Measurements from ENCODE around the gene LYPLAL1. TPM values are rescaled to one million over a fixed set of nuclear protein-coding genes. Genes with fewer than 3 reads are reported as not detected.

The LYPLAL1 gene
- polyA plus RNA-seq: 11.2 to 41.1 TPM (median 26.0 TPM) in 3 replicates
- 15.9 TPM for polyA plus RNA-seq (2011; ENCODE audit: low read depth)
- 17.7 and 42.4 TPM in 2 replicates for polyA plus RNA-seq (2011; cell fraction: cytosol; rRNA removed)
- polyA plus RNA-seq (2011; cell fraction: nucleus; rRNA removed): 23.0 and 35.8 TPM in 2 replicates
- 18.4 and 29.2 TPM in 2 replicates for polyA plus RNA-seq (2012; ENCODE audit: low replicate concordance)
- polyA minus RNA-seq: 1.8 to 11.7 TPM (median 9.4 TPM) in 3 replicates
- 9.4 TPM for polyA minus RNA-seq (2011; cell fraction: cytosol; rRNA and poly(A)+ RNA removed)
- polyA minus RNA-seq (2011; cell fraction: nucleus; rRNA and poly(A)+ RNA removed): 15.8 and 29.2 TPM in 2 replicates

- no peaks in the 10 kb centered on the region for H3K27me3 ChIP-seq (ENCODE audit: control insufficient read depth, extremely low read depth, insufficient read depth, low read length)
- peak; percentile 73 for FAIRE-seq
- no peak for DNase-seq (ENCODE audit: low read depth, low spot score)
Measured at GRCh38 chr1:219173758-219174459, at the start of gene LYPLAL1. Gene LYPLAL1 (plus strand): TSS chr1:219173878. CDS start chr1:219173891, 13 bp downstream.

DNA sequence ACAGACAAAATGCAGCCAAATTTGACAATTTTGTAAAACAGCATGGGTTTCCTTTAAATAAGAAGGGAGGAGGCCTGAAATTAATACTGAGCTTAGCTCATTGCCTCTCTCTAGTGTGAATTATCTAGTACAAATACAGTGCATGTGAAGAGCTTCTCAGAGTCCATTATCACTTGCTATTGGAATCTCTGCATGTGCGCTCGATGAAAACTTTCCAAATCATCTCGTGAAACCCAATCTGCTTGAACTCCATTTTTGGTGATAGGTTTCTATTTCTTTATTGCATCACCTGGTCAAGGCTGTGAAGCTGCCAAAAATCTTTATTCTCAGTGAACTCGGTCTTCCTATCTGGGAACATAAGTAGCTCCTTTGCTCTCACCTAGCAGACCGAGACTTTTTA lies 49.5 kb upstream of the LYPLAL1 start:
- Histone ChIP-seq H3K27me3 (ENCODE audit: control insufficient read depth, extremely low read depth, insufficient read depth, low read length) (no peaks in the 10 kb centered on the region), H2AFZ (ENCODE audit: control insufficient read depth, low read length) (no peak overlapping the region), H3K79me2 (ENCODE audit: control insufficient read depth, insufficient read depth, low read length) (no peaks in the 10 kb centered on the region), H4K20me1 (ENCODE audit: control insufficient read depth, extremely low read depth, insufficient read depth, low read length) (no peaks in the 10 kb centered on the region), H3K36me3 (ENCODE audit: control insufficient read depth in 2 of 2, extremely low read depth in 1 of 2, insufficient read depth in 2 of 2, low read length in 2 of 2) (no peaks in the 10 kb centered on the region), H3K4me2 (ENCODE audit: control insufficient read depth, extremely low read depth, insufficient read depth, low read depth, low read length) (no peak overlapping the region), H3K9ac (ENCODE audit: control insufficient read depth, extremely low read depth, insufficient read depth, low read length) (no peak overlapping the region), H3K9me3 (ENCODE audit: control insufficient read depth, low read depth, low read length) (no peaks in the 10 kb centered on the region), H3K4me1 (ENCODE audit: control insufficient read depth, extremely low read depth, insufficient read depth, low read length) (no peaks in the 10 kb centered on the region), H3K4me3 (ENCODE audit: control insufficient read depth in 2 of 3, extremely low read depth in 1 of 3, insufficient read depth in 2 of 3, low read depth in 1 of 3, low read length in 3 of 3) (no peak overlapping the region), H3K27ac (ENCODE audit: control insufficient read depth, insufficient read depth, low read length) (no peak overlapping the region), H3K9me1 (ENCODE audit: control insufficient read depth, extremely low read depth, insufficient read depth, low read length) (no peaks in the 10 kb centered on the region)
- TF ChIP-seq EZH2 (IDR thresholded peaks at IDR 0.05; ENCODE audit: low read length): no peak
- no peak for TF ChIP-seq CTCF (optimal IDR thresholded peaks at IDR 0.05 in 1 of 3, IDR thresholded peaks at IDR 0.05 in 1 of 3, conservative IDR thresholded peaks at IDR 0.05 in 1 of 3; ENCODE audit: extremely low read depth in 1 of 3, insufficient read depth in 2 of 3, low read length in 3 of 3)
- dilution Hi-C loops (cut with MboI; ENCODE audit: extremely low pct_ligation_motif_present, low sequenced_read_pairs): no loop called here
- DNase-seq (ENCODE audit: low read depth, low spot score) (no peak), FAIRE-seq (no peak)

More at GRCh38 chr1:219173758-219174459, at the start of gene LYPLAL1:
- Histone ChIP-seq H4K20me1 (ENCODE audit: control insufficient read depth, extremely low read depth, insufficient read depth, low read length) (no peaks in the 10 kb centered on the region), H3K36me3 (ENCODE audit: control insufficient read depth in 2 of 2, extremely low read depth in 1 of 2, insufficient read depth in 2 of 2, low read length in 2 of 2) (peaks cover 0 to 4% of the 10 kb centered on the region in 2 experiments), H3K4me3 (ENCODE audit: control insufficient read depth in 2 of 3, extremely low read depth in 1 of 3, insufficient read depth in 2 of 3, low read depth in 1 of 3, low read length in 3 of 3) (peak within 1 kb of the TSS; percentile 81 to 89 (median 88)), H3K9ac (ENCODE audit: control insufficient read depth, extremely low read depth, insufficient read depth, low read length) (peak within 1 kb of the TSS; percentile 88), H3K4me1 (ENCODE audit: control insufficient read depth, extremely low read depth, insufficient read depth, low read length) (peaks cover 24% of the 10 kb centered on the region), H3K79me2 (ENCODE audit: control insufficient read depth, insufficient read depth, low read length) (peaks cover 15% of the 10 kb centered on the region), H3K27ac (ENCODE audit: control insufficient read depth, insufficient read depth, low read length) (peak within 1 kb of the TSS; percentile 96), H3K9me1 (ENCODE audit: control insufficient read depth, extremely low read depth, insufficient read depth, low read length) (peaks cover 3% of the 10 kb centered on the region), H3K4me2 (ENCODE audit: control insufficient read depth, extremely low read depth, insufficient read depth, low read depth, low read length) (peak within 1 kb of the TSS; percentile 99), H3K9me3 (ENCODE audit: control insufficient read depth, low read depth, low read length) (no peaks in the 10 kb centered on the region), H2AFZ (ENCODE audit: control insufficient read depth, low read length) (peak within 1 kb of the TSS; percentile 96)
- dilution Hi-C loops (cut with MboI; ENCODE audit: extremely low pct_ligation_motif_present, low sequenced_read_pairs): no loop called here
- TF ChIP-seq EZH2 (IDR thresholded peaks at IDR 0.05; ENCODE audit: low read length) (no peak), CTCF (optimal IDR thresholded peaks at IDR 0.05 in 1 of 3, IDR thresholded peaks at IDR 0.05 in 1 of 3, conservative IDR thresholded peaks at IDR 0.05 in 1 of 3; ENCODE audit: extremely low read depth in 1 of 3, insufficient read depth in 2 of 3, low read length in 3 of 3) (peak in 2 of 3 experiments; percentile 3 to 23)
